Measurements from ENCODE around the gene SLC16A3. TPM values are rescaled to one million over a fixed set of nuclear protein-coding genes. Genes with fewer than 3 reads are reported as not detected.

Gene SLC16A3
- total RNA-seq, 2 experiments from 2014 or later, result 93.4 to 99.0 TPM

DNA sequence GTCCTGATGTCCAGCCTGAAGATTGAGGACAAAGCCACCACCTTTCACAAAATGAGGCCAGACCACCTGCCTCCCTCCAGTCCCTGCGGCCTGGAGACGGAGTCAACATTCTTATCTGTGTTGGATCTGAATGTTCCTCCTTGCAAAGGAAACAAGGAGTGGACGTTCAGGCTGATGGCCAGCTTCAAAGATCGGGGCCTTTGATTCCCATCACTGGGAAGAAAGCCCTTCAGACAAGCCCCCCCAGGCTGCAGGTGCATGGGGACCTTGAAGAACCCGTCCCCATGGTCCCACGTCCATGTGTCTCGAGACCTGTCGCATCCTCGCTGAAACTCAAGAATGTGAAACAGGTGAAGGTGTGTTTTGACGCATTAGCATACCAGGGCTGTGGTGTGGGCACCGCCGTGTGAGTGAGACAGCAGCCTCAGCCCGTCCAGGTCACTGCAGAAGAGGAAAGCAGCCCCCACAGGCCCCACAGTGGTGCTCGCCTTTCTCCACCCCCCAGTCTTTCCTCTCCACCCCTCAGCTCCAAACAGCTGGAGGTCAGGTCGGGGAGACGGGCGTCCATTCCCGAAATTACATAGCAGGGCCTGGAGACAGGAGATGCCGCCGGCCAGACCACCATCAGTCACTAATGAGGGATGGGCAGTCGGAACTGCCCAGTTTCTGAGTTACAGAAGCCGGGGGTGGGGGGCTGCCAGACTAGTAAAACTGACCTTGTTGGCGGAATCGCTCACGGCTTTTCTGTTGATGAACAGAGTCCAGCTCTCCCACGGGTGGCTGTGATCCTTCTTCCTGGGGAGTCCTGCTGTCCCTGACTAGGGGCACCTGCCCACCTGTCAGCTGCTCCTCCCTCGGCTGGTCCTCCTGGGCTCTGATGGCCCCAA is 45.5 kb downstream of the SLC16A3 start:
- peak overlapping the region; percentile 75 for H3K4me3 ChIP-seq (ENCODE audit: low read length)
- no peak for DNase-seq
- ATAC-seq (ENCODE audit: poor library complexity), result no peak
- TF ChIP-seq, protein P1, sequence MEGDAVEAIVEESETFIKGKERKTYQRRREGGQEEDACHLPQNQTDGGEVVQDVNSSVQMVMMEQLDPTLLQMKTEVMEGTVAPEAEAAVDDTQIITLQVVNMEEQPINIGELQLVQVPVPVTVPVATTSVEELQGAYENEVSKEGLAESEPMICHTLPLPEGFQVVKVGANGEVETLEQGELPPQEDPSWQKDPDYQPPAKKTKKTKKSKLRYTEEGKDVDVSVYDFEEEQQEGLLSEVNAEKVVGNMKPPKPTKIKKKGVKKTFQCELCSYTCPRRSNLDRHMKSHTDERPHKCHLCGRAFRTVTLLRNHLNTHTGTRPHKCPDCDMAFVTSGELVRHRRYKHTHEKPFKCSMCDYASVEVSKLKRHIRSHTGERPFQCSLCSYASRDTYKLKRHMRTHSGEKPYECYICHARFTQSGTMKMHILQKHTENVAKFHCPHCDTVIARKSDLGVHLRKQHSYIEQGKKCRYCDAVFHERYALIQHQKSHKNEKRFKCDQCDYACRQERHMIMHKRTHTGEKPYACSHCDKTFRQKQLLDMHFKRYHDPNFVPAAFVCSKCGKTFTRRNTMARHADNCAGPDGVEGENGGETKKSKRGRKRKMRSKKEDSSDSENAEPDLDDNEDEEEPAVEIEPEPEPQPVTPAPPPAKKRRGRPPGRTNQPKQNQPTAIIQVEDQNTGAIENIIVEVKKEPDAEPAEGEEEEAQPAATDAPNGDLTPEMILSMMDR (IDR thresholded peaks at IDR 0.05), result no peak
- peaks cover 24% of the 10 kb centered on the region for H3K36me3 ChIP-seq (ENCODE audit: insufficient read depth, low read length)
- peaks cover 41% of the 10 kb centered on the region for H3K4me1 ChIP-seq (ENCODE audit: insufficient read depth, low read length)
- peaks cover 36% of the 10 kb centered on the region for H3K36me3 Mint-ChIP-seq (ENCODE audit: low read depth)
- intact Hi-C loops (cut with DNase I, micrococcal nuclease), result loop anchor here in 1 of 2 experiments (5.0 kb wide), 1 partner anchor 37 kb away; no protein-coding TSS in a partner anchor
- ChIA-PET POLR2A (interaction anchor here (1.0 to 3.9 kb wide), 7 partner anchors 18 to 168 kb away, joined by 3 to 41 read pairs (median 4); partner anchors contain the start of gene CD7), CTCF (interaction anchor here (1.3 kb wide), 1 partner anchor 29 kb away, joined by 3 read pairs; no protein-coding TSS in a partner anchor)
- H3K27me3 ChIP-seq (ENCODE audit: control insufficient read depth in 1 of 2, insufficient read depth in 2 of 2, low read length in 2 of 2), result no peaks in the 10 kb centered on the region
- H3K27ac Mint-ChIP-seq, result peak overlapping the region; percentile 99
- peaks cover 33% of the 10 kb centered on the region for H3K4me1 Mint-ChIP-seq (ENCODE audit: low read depth)
- H3K4me3 Mint-ChIP-seq, result peak overlapping the region; percentile 83
- no peaks in the 10 kb centered on the region for H3K9me3 ChIP-seq (ENCODE audit: control insufficient read depth in 1 of 2, insufficient read depth in 1 of 2, low read length in 2 of 2)
- no peak overlapping the region for H3K27ac ChIP-seq (ENCODE audit: low read depth in 1 of 2, low read length in 2 of 2)
- no peaks in the 10 kb centered on the region for H3K9me3 Mint-ChIP-seq
- H3K27me3 Mint-ChIP-seq, result no peaks in the 10 kb centered on the region

DNA sequence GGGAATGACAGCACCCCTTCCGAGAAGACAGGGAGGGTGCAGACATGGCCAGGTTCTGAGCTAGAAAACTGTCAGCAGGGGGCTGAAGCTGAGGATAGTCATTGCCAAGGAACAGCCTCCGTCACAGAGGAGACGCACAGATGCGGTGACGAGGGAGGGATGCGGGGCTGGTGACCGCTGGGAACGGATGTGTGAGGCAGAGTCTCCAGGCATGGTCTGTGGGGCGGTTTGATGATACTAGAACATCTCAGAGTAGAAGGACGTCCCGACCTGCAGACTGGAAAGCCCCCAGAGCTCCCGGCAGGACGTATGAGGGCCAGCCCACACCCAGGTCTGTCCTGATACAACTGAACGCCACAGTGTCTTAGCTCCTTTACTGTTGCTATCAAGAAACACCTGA is 46.5 kb downstream of the SLC16A3 start:
- Mint-ChIP-seq H3K36me3 (ENCODE audit: low read depth) (peaks cover 26% of the 10 kb centered on the region), H3K9me3 (no peaks in the 10 kb centered on the region), H3K27ac (peak overlapping the region; percentile 49), H3K4me1 (ENCODE audit: low read depth) (peaks cover 23% of the 10 kb centered on the region), H3K4me3 (peak overlapping the region; percentile 73), H3K27me3 (no peaks in the 10 kb centered on the region)
- ATAC-seq (ENCODE audit: poor library complexity), result no peak
- H3K9me3 ChIP-seq (ENCODE audit: control insufficient read depth in 1 of 2, insufficient read depth in 1 of 2, low read length in 2 of 2), result no peaks in the 10 kb centered on the region
- POLR2A ChIA-PET, result interaction anchor here (1.0 to 3.9 kb wide), 3 partner anchors 17 to 42 kb away, joined by 3 to 41 read pairs (median 34); partner anchors contain the start of gene CD7
- intact Hi-C loops (cut with DNase I, micrococcal nuclease), result no loop called here
- H3K4me1 ChIP-seq (ENCODE audit: insufficient read depth, low read length), result peaks cover 32% of the 10 kb centered on the region
- no peak overlapping the region for H3K27ac ChIP-seq (ENCODE audit: low read depth in 1 of 2, low read length in 2 of 2)
- CTCF ChIA-PET, result no interaction called here
- H3K27me3 ChIP-seq (ENCODE audit: control insufficient read depth in 1 of 2, insufficient read depth in 2 of 2, low read length in 2 of 2), result no peaks in the 10 kb centered on the region
- H3K36me3 ChIP-seq (ENCODE audit: insufficient read depth, low read length), result peaks cover 14% of the 10 kb centered on the region
- TF ChIP-seq, protein P1 (IDR thresholded peaks at IDR 0.05), result no peak
- no peak for DNase-seq
- no peak overlapping the region for H3K4me3 ChIP-seq (ENCODE audit: low read length)

DNA sequence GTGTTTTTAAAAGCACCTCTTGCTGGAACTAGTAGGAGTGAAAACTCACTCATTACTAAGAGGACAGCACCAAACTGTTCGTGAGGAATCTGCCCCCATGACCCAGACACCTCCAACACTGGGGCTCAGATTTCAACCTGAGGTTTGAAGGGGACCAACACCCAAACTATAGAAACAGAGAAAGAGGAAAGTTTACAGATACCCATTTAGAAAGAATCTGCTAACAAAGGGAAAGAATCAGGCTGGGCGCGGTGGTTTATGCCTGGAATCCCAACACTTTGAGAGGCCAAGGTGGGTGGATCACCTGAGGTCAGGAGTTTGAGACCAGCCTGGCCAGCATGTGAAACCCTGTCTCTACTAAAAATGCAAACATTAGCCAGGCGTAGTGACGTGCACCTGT is 48.1 kb downstream of the SLC16A3 start:
- Mint-ChIP-seq H3K27ac (no peak overlapping the region), H3K36me3 (ENCODE audit: low read depth) (peaks cover 11% of the 10 kb centered on the region), H3K4me3 (no peak overlapping the region), H3K9me3 (no peaks in the 10 kb centered on the region), H3K27me3 (no peaks in the 10 kb centered on the region), H3K4me1 (ENCODE audit: low read depth) (peaks cover 15% of the 10 kb centered on the region)
- H3K27ac ChIP-seq (ENCODE audit: low read depth in 1 of 2, low read length in 2 of 2), result no peak overlapping the region
- no peak overlapping the region for H3K4me3 ChIP-seq (ENCODE audit: low read length)
- DNase-seq (no peak), ATAC-seq (ENCODE audit: poor library complexity) (no peak)
- ChIA-PET CTCF (interaction anchor here (0.6 kb wide), 1 partner anchor 19 kb away, joined by 4 read pairs; no protein-coding TSS in a partner anchor), POLR2A (no interaction called here)
- peaks cover 30% of the 10 kb centered on the region for H3K4me1 ChIP-seq (ENCODE audit: insufficient read depth, low read length)
- H3K9me3 ChIP-seq (ENCODE audit: control insufficient read depth in 1 of 2, insufficient read depth in 1 of 2, low read length in 2 of 2), result no peaks in the 10 kb centered on the region
- intact Hi-C loops (cut with DNase I, micrococcal nuclease), result no loop called here
- H3K36me3 ChIP-seq (ENCODE audit: insufficient read depth, low read length), result no peaks in the 10 kb centered on the region
- TF ChIP-seq, protein P1 (IDR thresholded peaks at IDR 0.05), result no peak
- H3K27me3 ChIP-seq (ENCODE audit: control insufficient read depth in 1 of 2, insufficient read depth in 2 of 2, low read length in 2 of 2), result no peaks in the 10 kb centered on the region
